ENCODE measurements around the gene PACS1.
"Not testable (repeated sequence)": the region's sequence is repeated elsewhere in the genome, so short reads cannot be mapped to it uniquely, and the experiment has no call there.

Gene PACS1

DNA sequence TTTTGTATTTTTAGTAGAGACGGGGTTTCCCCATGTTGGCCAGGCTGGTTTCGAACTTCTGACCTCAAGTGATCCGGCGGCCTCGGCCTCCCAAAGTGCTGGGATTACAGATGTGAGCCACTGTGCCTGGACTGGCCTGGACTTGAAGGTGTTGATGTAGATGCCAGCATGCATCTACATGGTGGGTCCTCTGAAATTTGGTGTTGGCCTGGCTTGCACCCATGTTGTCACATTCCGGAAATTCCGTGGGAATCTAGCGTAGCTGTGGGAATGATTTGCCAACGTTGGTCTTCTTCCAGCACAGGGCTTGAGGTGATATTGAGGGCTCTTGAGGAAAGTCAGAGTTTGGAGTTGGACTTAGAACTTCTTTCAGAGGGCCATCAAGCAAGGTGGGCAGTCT, 6.5 kb downstream of the PACS1 start:
- no peak for DNase-seq (ENCODE audit: low spot score)

DNA sequence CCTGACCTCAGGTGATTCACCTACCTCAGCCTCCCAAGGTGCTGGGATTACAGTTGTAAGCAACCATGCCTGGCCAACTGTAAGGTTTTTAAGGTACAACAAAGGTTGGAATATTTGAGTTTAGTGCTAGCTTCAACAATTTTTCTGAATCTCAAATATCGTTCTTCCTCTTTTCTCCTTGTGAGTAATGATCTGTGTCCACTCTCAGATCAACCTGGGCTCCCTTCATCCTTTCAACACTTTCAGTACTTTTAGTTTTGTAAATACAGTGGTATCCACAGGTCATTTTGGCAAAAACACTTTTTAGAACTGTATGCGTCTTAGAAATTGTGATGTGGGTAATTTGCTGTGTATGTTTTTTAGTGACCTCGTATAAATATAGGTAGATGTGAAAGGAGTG, 7.9 kb downstream of the PACS1 start:
- DNase-seq (ENCODE audit: low spot score) = no peak

DNA sequence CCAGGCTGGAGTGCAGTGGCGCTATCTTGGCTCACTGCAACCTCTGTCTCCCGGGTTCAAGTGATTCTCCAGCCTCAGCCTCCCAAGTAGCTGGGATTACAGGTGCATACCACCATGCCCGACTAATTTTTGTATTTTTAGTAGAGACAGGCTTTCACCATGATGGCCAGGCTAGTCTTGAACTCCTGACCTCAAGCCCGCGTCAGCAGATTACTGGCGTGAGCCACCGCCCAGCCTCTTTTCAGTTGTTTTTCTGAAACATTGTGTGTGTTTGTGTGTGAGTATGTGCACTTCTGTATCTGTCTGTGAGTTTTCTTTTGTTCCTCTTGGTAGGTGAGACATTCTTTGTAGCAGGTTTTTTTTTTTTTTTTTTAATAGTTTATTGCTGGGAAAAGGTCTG, 8.9 kb downstream of the PACS1 start:
- not testable (repeated sequence) for DNase-seq (ENCODE audit: low spot score)

DNA sequence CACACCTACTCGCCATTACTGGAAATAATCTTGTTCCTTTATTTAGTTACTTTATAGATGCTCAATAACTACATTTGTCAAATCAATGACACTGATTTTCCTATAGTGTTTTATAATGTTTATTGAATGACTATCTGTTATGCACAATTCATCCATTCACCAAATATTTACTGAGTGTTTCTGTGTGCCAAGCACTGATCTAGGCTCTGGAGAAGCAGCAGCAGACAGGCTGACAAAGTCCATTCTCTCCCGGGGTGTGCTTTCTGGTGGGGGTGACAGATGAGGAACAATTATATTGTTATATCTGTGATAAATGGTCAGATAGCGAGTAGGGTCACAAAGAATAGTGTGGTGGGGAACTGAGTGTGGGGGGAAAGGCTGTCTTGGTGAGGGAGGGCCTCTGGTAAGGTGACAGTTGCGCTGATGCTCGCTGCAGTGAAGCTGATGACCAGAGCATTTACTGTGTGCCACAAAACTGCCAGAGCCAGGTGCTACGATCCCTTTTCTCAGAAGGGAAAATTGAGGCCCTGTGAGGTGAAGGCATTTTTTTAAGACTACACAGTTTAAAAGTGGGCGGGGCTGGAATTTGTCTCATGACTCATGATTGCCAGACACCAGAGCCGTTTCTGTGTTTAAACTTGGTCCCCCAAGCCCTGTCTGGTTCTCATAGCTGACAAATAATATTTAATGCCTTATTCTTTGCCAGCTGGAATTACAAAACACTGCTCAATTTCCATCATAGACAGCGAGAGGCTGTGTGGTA, 10.2 kb downstream of the PACS1 start:
- DNase-seq (ENCODE audit: low spot score) = no peak

DNA sequence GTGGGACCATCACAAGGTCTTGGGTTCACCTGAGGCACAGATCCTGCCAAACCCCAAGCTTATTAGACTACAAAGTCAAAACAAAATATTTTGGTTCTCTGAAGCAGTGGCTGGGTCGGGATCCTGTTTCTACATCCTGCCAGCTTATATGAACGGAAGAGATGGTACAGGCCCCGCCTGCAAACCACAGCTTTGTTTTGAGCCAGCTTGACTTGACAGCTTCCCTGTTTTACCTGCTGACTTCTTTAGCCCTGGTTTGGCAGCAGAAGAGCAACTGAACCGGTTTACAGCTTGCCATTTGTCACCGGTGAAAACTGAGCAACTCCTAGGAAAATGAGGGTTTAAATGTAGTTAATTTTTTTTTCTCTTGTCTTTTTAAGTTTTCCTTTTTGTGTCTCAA, 11.4 kb downstream of the PACS1 start:
- peak; percentile 40 for DNase-seq (ENCODE audit: low spot score)

DNA sequence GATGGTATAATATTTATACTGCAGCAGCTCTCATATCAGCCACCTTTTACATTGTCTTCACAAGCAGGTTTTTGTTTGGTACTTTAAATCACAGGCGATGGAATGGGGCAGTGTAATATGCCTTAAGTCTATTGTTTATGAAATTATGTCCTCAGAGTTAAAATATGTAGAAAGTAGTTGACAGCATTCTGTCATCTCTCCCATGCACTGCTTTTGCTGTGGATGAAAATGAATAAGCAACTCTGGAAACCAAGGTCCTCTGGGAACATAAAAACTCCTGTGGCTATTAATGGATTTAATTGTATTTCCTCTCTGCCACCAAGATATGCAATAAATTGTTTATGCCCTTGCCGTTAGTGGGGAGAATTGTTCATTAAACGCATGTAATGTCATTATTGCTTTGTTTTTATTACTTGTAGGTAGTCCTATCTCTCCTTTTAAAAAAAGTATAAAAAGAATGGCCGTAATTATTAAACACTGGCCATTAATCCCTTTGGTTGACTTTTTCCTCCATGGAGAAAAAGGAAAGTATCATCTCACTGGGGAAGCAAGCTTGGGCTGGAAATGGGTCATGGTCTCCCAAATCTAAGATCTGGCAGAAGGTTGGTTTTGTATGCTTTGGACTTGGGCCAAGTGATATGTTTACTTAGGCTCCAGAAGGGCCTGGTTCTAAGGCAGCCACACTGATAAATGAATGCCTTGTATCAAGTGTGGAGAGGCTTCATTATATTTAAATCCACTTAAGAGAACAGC, 13.1 kb downstream of the PACS1 start:
- no peak for DNase-seq (ENCODE audit: low spot score)

DNA sequence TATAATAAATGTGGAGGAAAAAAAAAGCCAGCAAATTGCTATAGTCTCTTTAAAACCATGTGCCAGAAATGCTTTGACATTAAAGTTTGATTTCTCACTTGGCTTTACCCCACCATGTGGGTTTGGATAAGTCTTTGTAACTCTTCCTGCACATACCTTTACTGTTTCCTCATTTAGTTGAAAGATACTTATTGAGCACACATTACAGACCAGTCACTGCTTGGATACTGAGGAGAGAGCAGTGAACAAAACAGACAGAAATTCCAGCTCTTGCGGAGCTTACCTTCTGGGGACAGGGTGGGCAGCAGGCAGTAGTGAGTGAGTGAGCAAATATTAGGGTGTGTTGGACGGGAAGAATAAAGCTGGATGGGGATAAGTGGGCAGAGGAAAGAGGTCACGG, 13.7 kb downstream of the PACS1 start:
- DNase-seq (ENCODE audit: low spot score) = no peak

DNA sequence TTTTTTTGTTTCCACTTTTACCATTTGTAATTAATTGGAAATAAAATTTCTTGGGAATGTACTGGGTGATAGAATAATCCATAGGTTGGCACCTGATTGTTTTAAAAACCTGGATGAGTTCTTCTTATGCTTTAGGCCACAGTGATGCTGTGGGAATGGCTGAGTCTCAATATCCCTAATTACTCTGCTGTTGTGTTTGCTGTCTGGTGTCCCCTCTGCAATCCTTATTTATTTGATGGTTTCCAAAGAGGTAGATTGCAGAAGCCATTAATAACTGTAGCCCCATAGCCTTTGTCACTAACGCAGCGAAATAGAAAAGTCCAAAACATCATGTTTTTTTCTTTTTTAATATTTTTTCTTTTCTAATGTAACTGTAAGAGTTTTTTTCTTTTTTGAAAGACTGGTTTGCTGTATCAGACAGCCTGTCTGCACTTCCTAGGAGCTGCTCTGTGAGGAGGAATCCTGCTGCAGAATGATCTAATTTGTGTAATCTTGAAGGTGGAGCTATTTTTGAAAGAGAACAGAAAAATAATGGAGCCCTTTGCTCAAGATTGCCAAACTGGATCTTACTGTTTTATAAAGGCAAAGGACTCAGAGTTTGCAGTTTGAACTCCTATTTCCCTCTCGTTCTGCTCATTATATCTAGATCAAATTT, 14.9 kb downstream of the PACS1 start:
- DNase-seq (ENCODE audit: low spot score) = no peak

DNA sequence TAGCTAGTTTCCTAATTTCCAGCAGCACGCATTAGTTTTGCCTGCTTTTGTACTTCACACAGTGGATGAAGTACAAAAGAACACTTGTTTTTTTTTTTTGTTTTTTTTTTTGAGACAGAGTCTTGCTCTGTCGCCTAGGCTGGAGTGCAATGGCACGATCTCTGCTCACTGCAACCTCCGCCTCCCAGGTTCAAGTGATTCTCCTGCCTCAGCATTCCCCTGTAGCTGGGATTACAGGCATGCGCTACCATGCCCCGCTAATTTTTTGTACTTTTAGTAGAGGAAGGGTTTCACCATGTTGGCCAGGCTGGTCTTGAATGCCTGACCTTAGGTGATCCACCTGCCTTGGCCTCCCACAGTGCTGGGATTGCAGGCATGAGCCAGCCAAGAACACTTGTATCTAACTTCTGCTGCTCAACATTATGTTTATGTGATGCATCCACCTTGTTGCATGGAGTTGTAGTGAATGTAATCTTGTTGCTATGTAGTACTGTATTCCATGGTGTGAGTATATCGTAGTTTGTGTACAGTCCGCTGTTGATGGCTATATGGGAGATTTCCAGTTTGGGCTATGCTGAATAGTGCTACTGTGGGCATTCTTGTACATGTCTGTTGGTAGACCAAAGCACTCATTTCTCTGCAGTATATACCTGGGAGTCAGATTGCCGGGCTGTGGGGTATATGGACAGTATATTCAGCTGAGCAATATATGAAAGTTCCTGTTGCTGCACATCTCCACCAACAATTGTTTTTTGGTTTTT, 17.3 kb downstream of the PACS1 start:
- no peak for DNase-seq (ENCODE audit: low spot score)

DNA sequence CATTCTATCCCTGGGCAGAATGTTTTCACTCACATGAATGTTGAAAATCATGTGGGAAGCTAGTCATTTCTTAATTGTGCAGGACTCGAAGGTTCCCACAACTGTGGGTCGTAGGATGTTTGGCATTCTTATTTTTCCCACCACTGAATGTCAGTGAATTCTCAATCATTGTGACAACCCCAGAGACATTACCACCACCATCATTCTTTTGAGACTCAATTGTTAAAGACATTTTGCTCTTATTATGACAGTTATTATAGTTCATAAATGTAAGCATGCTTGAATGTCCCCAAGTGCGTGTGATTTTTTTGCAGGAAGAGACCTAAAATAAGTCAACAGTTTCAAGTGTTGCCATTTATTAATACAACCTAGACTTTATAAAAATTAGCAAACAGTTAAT, 19.0 kb downstream of the PACS1 start:
- no peak for DNase-seq (ENCODE audit: low spot score)

DNA sequence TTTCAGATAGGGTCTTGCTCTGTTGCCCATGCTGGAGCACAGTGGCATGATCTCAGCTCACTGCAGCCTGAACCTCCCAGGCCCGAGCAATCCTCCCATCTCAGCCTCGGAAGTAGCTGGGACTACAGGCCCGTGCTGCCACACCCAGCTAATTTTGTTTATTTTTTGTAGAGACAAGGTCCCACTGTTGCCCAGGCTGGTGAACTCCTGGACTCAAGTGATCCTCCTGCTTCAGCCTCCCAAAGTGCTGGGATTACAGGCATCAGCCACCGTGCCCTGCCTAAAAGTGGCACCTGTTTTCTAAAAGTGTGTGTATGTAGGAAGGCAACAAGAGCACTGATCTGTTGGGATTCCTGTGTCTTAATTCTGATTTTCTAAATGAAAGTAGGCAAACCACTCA, 20.2 kb downstream of the PACS1 start:
- DNase-seq (ENCODE audit: low spot score) = no peak

DNA sequence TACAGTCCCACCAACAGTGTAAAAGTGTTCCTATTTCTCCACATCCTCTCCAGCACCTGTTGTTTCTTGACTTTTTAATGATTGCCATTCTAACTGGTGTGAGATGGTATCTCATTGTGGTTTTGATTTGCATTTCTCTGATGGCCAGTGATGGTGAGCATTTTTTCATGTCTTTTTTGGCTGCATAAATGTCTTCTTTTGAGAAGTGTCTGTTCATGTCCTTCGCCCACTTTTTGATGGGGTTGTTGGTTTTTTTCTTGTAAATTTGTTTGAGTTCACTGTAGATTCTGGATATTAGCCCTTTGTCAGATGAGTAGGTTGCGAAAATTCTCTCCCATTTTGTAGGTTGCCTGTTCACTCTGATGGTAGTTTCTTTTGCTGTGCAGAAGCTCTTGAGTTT, 22.1 kb downstream of the PACS1 start:
- not testable (repeated sequence) for DNase-seq (ENCODE audit: low spot score)

DNA sequence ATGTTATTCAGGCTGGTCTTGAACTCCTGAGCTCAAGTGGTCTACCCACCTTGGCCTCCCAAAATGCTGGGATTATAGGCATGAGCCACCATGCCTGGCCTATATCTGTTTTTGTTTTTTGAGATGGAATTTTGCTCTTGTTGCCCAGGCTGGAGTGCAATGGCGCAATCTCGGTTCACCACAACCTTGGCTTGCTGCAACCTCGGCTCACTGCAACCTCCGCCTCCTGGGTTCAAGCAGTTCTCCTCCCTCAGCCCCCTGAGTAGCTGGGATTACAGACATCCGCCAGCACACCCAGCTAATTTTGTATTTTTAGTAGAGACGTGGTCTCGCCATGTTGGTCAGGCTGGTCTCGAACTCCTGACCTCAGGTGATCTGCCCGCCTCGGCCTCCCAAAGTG, 29.7 kb downstream of the PACS1 start:
- not testable (repeated sequence) for DNase-seq (ENCODE audit: low spot score)

DNA sequence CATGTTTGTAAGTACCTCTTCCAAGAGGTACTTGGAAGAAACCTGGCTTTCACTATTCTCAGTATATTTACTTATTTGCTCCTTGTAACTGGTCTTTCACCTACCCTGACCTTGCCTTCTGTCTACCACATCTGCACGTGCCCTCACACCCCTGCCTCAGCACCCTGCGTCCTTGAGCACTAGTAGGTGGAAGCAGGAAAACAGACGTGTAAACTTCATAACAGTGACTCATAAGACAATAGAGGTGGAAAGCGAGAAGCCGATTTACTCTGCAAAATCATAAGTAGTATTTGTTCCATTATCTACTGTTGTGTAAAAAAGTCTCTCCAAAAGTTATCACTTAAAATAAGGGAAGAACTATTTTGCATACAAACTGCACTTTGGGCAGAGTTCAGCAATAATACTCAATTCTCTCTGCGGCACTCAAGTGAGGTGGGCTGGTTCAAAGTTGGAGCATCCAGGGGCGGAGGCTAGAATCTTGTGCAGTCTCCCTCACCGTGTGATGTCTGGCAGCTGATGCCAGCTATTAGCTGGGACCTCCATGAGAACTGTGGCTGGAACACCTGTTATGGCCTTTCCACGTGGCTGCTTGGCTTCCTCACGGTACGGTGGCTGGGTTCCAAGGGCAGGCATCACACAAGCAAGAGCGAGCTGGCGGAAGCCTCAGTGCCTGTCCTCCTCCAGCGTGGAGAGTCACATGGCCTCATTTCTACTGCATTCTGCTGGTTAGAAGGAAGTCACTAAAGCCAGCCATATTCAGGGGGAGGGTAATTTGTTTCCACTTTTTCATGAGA, 30.4 kb downstream of the PACS1 start:
- DNase-seq (ENCODE audit: low spot score) = peak; percentile 60

DNA sequence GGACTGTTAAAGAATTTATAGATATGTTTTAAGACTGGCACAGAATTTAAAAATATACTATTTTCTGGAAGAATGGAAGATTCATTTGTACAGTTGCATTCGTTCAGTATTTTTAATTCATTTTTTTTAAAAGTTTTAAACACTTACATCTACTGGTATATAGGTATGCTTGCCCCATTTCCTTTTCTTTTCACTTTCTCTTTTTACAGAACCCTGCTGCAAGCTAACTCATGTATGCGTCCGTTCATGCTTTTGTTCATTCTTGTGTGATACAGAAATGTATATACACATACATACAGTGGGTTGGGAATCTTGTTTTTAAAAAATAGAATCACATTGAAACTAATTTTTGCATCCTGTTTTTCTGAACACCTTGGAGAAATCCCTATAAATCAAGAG, 31.0 kb downstream of the PACS1 start:
- no peak for DNase-seq (ENCODE audit: low spot score)

DNA sequence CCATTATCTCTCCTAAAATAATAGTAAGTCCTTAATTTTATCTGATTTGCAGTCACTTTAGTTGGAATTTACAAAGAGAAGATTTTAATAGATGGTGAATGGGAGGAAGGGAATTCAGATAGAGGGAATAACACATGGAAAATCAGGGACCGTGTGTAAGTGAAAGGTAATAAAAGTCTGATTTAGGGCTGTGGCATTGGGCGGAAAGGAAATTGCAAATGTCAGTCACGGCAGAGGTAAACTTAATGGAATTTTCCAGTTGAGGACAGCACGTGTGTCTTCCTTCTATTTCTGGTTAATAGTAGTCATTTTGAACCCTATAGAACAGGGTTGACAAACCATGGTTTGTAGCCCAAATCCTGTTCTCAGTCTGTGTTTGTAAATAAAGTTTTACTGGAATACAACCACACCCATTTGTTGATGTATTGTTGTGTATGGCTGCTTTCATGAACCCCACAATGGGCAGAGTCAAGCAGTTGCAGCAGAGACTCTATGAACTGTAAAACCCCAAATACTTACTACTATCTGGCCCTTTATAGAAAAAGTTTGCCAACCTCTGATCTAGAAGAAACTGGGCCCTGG, 34.1 kb downstream of the PACS1 start:
- no peak for DNase-seq (ENCODE audit: low spot score)

DNA sequence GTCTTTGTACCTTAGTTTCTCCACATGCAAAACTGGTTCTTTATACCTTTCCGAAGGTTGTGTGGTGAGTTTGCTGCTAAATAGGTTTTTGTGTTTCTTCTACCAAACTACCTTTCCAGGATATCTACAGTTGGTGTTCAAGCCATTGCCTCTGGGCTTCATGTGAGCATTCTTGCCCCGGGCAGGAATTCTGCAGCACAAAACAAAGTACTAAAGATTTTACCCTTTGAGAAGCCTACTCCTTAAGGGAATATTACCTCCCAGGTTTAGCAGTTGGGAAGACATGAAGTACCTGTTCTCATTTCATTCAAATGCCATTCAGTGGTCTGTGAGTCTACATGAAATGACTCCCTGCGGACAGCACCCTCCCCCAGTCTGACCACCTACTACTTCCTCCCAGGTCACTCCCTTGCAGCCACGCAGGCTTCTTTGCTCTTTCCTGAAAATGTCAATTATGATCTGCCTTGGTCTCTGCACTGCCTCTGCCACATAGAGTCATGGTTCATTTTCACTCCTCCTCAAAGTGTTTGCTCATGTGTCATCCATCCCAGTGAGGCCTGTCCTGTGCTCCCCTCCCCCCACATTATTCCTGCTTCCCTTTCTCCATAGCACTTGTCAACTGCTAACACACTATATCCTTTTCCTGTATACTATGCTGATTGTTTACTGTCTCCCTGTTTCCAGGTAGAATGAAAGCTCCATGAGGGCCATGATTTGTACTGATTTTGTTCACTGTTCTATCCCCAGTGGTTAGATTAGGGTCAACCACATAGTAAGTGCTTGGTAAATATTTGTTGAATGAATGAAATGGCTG, 36.9 kb downstream of the PACS1 start:
- DNase-seq (ENCODE audit: low spot score) = no peak

DNA sequence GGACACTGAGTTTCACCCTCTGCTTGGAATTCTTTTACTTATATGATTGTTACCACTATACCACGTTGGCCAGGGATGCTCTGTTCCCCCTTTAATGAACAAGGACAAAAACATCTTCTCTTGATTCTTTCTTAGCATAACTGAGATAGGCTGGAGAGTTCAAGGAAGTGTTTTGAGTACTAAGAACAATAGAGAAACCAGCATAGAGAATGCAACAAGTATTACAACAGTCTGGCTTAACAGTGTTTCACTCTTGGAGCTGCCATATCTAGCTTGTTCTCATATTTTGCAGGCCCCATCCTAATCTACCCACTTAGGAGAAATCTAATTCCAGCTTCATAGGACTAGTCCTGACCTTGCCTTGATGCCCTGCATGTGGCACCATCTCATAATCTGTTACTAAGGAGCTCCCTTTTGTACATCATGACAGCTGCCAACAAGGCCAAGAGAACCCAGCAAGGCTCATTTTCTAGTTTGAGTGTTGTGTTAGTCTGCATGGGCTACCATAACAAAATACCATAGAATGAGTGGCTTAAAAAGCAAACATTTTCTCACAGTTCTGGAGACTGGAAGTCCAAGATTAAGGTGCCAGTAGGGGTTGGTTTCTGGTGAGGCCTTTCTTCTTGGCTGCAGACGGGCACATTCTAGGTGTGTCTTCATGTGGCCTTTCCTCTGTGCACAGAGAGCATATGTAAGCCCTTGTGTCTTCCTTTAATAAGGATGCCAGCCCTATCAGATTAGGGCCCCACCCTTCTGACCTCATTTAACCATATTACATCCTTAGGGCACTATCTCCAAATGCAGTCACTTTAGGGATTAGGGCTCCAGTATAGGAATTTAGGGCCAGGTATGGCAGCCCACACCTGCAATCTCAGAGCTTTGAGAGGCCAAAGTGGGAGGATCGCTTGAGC, 37.8 kb downstream of the PACS1 start:
- no peak for DNase-seq (ENCODE audit: low spot score)

DNA sequence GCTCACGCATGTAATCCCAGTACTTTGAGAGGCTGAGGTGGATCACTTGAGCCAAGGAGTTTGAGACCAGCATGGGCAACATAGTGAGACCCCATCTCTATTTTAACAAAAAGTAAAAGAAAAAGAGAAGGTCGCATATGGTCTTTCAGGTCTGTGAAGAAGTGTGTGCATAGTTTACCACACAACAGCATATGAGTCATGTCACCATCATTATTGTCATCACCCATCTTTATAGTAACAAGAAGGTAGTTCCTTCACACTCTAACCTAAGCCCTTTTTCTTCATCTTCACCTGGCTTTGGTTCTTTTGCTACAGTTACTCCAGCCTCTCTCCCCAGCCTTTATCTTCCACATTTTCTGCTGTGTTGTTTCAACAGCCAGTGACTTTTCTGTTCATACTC, 39.2 kb downstream of the PACS1 start:
- DNase-seq (ENCODE audit: low spot score) = no peak
